GM18520 (cell line): ENCODE measurements around the gene MRPL43.

Source experiments
- ATAC-seq: cut with Tn5 transposase; IDR thresholded peaks from one replicate; pipeline ENCODE4 v1.9.1; 2021; ENCODE audit not compliant: unreplicated experiment

MRPL43 gene

DNA sequence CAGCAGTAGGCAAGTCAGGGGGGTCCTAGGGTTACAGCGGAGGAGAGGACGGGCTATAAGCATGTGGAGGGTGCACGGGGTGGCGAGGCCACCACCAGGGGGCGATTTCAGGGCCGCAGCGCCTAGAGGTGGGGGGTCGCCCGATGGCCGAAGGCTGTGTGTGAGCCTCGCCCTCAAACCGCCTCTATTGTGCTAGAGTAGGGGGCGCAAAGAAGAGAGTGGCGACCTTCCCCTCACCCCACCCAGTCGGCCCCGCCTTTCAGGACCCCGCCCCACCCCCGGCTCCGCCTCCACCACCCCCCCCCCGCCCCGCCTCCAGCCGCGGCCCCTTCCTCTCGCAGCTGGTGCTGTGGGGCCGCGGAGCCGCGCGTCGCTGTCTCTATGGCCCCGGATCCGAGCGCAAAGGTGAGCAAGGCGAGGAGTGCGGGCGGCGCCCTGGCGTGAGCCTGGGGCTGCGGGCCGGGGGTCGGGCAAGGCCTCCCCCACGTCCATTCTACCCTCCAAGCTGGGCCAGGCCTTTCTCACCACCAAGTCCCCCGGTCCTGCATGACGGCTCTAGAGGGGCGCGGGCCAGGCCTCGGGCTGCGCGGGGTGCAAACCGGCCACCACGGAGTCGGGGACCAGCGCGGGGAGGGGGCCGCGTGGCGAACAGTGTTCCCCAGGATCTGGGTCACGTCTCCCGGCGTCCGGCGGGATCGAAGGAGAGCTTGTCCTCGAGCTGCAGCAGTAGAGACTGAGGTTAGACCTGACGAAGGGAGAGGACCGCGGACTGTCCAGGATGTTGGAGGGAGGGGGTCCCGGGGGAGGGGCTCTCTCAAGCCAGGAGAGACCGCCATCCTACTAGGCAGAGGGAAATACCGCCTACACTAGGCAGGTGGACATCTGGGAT is 17.9 kb downstream of the MRPL43 start, which contains the start of gene SEMA4G:
Gene SEMA4G (plus strand): TSS at position 318 of the 889 bp plus-strand sequence. CDS start 3,409 bp downstream, outside the sequence.
- ATAC-seq, result no peak

DNA sequence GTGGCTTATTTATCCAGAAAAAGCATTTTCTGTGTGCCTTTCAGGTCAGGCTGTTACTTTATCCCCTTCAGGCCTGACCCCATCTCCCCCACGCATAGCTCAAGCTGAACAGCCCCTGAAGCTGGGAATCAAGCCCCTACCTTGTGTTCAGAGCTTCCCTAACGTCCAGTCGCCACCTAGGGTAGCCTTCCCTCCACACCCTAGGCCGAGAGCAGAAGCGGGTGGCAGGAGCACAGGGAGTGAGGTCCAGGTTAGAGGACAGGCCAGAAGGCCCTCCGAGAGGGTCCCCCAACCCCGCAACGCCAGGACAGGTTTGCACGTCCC is 18.5 kb downstream of the MRPL43 start:
- no peak for ATAC-seq

DNA sequence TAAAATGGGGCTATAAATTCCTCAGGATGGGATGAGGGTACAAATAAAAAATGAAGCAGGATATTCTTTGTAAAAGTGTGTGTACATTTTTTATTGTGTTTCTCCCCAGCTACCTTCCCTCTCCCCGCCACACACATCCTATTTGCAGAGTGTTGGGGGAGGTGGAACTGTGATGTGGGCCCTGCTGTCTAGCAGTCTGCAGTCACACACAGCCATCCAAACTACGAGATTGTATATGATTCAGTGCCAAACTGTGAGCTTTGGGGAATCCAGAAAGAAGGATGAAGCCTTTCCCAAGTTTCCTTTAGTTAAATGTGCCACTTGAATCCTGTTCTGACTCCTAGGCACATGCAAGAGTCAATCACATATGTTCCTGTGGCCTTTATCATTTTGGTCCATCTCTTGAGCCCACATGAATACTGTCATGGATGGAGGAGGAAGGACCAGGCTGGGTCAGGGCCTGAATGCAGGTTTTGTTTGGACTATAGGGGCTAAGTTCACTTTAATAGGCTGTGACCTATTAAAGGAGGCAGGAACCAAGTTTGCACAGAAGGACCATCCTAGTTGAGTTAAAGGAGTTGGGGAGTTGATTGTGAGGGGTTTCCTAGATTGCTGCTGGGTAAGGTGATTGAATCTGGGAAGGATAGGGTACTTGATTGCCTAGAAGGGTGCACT is 19.1 kb downstream of the MRPL43 start:
- ATAC-seq, result no peak

DNA sequence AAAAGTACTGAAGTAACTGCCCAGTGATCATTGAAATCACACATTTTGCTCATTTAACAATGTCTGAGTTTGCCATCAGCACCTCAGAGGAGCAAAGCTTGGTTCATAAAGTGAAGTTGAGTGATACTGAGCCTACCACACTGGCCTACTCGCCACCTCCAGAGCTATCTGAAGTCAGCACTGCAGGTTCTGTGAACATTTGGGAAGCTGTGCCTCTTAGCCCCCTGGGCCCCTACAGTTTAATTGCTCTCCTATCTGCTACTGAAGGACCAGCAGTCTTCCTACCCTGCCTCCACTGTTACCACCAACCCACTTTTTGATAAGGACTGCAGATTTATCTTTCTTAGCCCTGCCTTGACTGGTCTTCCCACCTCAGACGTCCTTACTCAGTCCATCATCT is 20.0 kb downstream of the MRPL43 start:
- no peak for ATAC-seq

DNA sequence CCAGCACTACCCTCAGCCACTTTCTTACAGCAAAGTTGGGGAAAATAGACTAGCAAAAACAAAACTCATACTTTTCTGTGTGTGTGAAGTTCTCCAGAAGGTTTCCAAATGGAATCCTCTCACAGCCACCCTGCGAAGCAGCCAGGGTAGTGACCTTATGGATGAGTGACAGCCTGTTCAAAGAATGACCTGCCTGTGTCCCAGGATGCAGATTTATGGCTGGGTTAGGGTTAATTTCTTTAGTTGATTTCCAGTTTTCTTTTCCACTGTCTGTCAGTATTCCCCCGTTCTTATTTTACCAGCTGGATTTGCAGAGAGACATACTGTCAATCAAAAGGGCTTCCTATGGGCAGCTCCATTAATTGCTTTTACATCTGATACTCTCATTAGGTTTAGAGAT is 20.4 kb downstream of the MRPL43 start:
- no peak for ATAC-seq

DNA sequence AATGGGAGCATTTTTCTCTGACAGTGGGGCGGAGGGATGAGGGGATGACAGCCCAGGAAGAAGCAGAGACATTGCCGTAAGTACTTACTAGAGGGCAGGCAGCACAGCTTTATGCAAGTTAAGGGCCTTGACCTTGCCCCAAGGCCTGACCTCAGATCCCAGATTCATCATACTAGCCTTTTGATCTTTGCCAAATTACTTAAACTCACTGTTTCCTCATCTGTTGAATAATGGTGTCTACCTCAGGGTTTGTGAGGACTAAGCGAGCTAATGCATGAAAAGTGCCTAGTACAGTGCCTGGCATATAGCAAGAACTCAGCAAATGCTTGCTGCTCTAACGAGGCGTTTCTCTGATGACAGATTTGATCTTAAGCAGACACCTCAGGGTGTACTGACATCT is 21.5 kb downstream of the MRPL43 start:
- no peak for ATAC-seq

DNA sequence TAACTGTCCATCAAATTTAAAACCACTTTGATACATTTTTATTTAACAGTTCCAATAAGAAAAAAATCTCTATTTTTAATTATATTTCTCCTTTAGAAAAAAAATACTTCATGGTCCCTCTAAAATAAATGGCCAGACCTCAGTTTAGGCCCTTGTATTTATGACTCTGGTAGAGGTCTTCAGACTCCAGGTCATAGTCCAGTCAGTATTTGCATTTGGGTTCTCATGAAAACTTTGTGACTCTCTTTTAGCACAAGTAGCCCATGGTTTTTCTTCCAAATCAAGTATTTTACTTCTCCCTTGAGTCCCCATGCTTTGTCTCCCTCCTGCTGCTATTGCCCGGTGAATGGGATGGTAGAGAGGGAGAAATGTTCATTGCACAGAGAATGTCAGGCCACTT is 23.5 kb downstream of the MRPL43 start:
- no peak for ATAC-seq

DNA sequence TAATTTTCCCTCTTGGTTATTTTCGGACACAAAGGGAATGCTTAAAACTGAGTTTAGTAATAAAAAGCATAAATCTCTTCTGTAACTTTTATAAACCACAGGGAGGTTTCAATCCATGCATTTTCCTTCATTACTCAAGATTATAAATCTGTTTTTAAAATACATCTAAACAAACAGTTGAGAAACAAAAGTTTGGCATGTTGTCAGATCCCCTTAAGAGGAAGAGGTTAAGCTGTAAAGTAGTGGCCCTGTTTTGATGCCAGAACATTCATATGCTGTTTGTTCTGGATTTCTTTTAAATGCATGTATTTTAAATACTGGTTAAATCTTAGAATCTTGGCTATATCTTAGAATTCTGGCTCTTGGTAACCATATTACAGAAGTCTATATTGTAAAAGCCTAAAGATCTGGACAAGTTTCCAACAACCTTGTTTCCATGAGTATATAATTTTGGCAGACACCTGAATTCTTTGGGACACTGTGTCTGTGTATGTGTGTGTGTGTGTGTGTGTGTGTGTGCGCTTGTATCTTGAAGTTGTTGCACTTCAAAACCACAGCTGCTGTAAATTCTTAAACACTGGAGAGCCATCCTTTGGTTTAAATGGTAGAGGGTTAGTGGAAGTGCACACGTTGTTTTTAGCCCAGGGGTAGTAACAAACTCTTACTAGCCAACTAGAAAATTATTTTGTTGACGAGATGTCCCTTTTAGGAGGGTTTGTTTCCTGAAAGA is 24.8 kb downstream of the MRPL43 start:
- ATAC-seq, result no peak

DNA sequence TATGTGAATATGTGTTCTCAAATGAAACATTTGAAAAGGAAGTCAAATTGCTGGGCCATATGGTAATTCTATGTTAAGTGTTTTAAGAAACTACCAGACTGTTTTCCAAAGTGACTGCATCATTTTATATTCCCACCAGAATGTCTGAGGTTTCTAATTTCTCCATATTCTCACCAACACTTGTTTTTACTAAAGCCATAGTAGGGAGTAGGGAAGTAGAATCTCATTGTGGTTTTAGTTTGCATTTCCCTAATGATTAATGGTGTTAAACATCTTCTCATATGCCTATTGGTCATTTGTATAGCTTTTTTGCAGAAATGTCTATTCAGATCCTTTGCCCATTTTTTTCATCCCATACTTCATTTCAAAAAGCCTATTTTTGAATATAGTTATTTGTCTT is 27.0 kb downstream of the MRPL43 start:
- ATAC-seq, result no peak

DNA sequence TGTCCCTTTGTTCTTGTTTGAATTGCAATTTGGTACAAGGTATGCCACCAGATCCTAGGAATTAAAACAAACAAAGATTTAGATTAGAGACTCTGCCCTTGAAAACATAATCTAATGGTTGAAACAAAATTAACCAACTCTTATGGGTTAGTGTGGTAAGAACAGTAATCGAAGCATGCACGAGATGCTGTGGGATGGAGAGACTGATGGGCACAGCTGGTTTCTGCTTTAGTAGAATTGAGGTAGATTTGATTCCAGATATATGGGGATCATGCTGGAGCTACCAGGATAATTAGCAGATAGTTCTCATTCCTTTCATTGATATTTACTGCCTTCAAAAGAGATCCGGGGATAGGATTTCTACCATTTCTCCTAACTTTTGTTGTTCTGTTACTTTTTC is 38.4 kb downstream of the MRPL43 start:
- ATAC-seq, result no peak

DNA sequence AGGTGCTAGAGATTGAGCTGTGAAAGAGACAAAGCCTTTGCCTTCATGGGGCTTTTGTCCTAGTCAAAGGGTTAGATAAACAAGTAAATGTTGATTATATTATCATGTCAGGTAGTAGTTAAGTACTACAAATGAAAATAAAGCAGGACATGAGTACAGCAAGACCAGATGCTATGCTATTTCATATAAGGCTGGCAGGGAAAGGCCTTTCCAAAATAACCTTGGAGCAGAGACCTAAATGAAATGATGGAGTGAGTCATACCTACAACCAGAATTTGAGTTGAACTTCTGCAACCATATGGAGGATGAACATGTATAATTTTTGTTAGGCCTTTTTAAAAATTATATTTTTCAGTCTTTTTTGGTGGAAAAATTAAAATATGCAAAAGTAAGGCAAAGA is 41.5 kb downstream of the MRPL43 start:
- no peak for ATAC-seq

DNA sequence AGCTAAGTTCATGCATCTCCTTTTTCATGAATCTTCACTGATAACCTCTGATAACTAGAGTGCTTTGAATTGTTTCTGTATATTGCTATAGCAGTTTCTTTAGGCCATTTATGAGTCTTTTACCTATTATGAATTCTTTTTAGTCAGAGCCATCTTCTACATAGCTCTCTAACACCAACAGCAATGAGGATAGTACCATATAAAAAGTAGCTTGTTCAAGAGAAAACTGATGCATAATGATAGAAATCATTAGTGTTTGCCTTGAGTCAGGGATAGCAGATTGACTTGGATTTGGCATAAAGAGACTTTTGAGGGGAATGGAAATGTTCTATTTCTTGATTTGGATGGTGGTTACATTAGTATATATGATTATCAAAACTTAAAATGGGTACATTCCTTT is 43.8 kb downstream of the MRPL43 start:
- ATAC-seq, result no peak

DNA sequence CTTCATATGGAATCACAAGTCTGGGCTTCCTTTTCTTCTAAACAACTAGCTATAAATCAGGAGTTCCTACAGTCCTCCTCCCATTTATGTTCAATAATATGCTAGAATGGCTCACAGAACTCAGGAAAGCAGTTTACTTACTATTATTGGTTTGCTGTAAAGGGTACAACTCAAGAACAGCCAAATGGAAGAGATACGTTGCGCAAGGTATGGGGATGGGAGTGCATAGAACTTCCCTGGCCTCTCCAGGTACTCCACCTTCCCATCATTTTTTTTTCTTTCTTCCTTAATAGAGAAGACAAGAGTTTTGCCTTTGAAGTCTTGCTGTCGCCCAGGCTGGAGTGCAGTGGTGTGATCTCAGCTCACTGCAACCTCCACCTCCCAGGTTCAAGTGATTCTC is 45.1 kb downstream of the MRPL43 start:
- no peak for ATAC-seq

DNA sequence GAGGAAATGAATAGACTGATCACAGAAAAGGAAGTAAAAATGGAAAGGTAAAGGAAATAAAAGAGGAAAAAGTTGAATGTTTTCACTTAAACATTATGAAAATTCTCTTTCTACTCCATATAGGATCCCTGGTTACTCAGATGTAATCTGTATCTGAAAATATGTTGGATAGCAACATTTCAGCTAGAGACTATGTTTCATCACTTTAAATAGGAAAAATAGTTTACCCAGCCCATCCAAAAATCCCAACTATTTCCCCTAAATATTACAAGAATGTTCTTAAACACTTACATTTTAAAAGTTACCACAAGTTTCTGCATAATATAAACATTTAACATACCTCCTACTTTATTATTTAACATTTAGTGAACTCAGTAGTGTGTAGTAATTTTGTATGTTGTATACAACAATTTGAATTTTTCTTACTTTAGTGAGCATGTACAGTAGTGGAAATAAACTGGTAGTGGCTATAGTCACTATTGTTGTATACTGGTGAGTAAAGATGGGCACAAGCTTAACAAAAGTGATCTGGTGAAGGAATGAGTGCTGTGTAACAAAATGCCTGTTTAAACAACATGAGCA is 47.4 kb downstream of the MRPL43 start:
- ATAC-seq, result no peak
